ENCODE measurements around the gene ADGRF3. TPM values are rescaled to one million over a fixed set of nuclear protein-coding genes. Genes with fewer than 3 reads are reported as not detected.

The ADGRF3 gene
- total RNA-seq, 1 donor from 2014 or later, result 0.04 TPM

- Mint-ChIP-seq H3K4me1 (peaks cover 23% of the 10 kb centered on the region), H3K4me3 (no peak overlapping the region), H3K27ac (no peak overlapping the region), H3K9me3 (no peaks in the 10 kb centered on the region), H3K36me3 (peaks cover 19% of the 10 kb centered on the region), H3K27me3 (ENCODE audit: insufficient read depth, low read depth) (peaks cover 5% of the 10 kb centered on the region)
- H3K4me3 ChIP-seq, result no peak overlapping the region
- no peak overlapping the region for H2AFZ ChIP-seq (replicated peaks)
- peaks cover 95% of the 10 kb centered on the region for H3K79me2 ChIP-seq (ENCODE audit: low read depth)
- H3K4me1 ChIP-seq, result peaks cover 19% of the 10 kb centered on the region
- no peak overlapping the region for H3K27ac ChIP-seq
- peaks cover 20% of the 10 kb centered on the region for H4K20me1 ChIP-seq (ENCODE audit: low read depth)
- no peak for DNase-seq (ENCODE audit: low spot score)
- no peaks in the 10 kb centered on the region for H3K36me3 ChIP-seq
- H3K4me2 ChIP-seq, result no peak overlapping the region
- peaks cover 8% of the 10 kb centered on the region for H3F3A ChIP-seq (ENCODE audit: low read depth)
- H3K9ac ChIP-seq, result no peak overlapping the region
- H3K27me3 ChIP-seq, result no peaks in the 10 kb centered on the region
- TF ChIP-seq CTCF (IDR thresholded peaks at IDR 0.05), result no peak
- no peak for TF ChIP-seq EZH2 (IDR thresholded peaks at IDR 0.05)
- TF ChIP-seq EZH2phosphoT487 (IDR thresholded peaks at IDR 0.05), result no peak
- no peaks in the 10 kb centered on the region for H3K9me3 ChIP-seq (ENCODE audit: low read depth)
These were observed 3.1 kb upstream of the ADGRF3 start for GRCh38 chr2:26349690-26350089.

GRCh38 chr2:26347286-26347865, 787 bp upstream of the ADGRF3 start:
- no peak overlapping the region for H3K27ac ChIP-seq
- H3K27me3 ChIP-seq, result no peaks in the 10 kb centered on the region
- peaks cover 14% of the 10 kb centered on the region for H3K36me3 Mint-ChIP-seq

GRCh38 chr2:26345545-26346453, 790 bp downstream of the ADGRF3 start, which contains the start of gene SELENOI:
SELENOI (plus strand) TSS chr2:26346143; CDS start chr2:26346233, 90 bp downstream.
- Histone ChIP-seq H3K9ac (peak within 1 kb of the TSS; percentile 83), H3K36me3 (no peaks in the 10 kb centered on the region), H3K4me3 (peak within 1 kb of the TSS; percentile 90), H4K20me1 (ENCODE audit: low read depth) (peaks cover 15% of the 10 kb centered on the region), H3K4me2 (peak within 1 kb of the TSS; percentile 93), H3F3A (ENCODE audit: low read depth) (peaks cover 8% of the 10 kb centered on the region), H3K27me3 (no peaks in the 10 kb centered on the region), H2AFZ (replicated peaks) (peak within 1 kb of the TSS; percentile 78), H3K27ac (peak within 1 kb of the TSS; percentile 92), H3K9me3 (ENCODE audit: low read depth) (no peaks in the 10 kb centered on the region), H3K4me1 (peaks cover 24% of the 10 kb centered on the region), H3K79me2 (ENCODE audit: low read depth) (peaks cover 68% of the 10 kb centered on the region)
- peaks cover 28% of the 10 kb centered on the region for H3K4me1 Mint-ChIP-seq
- peak within 1 kb of the TSS; percentile 100 for H3K27ac Mint-ChIP-seq
- peak; percentile 100 for DNase-seq (ENCODE audit: low spot score)
- H3K9me3 Mint-ChIP-seq, result no peaks in the 10 kb centered on the region
- H3K27me3 Mint-ChIP-seq (ENCODE audit: insufficient read depth, low read depth), result peaks cover 5% of the 10 kb centered on the region
- H3K4me3 Mint-ChIP-seq, result peak within 1 kb of the TSS; percentile 100
- TF ChIP-seq EZH2 (IDR thresholded peaks at IDR 0.05), result no peak
- TF ChIP-seq CTCF (IDR thresholded peaks at IDR 0.05), result no peak
- no peak for TF ChIP-seq EZH2phosphoT487 (IDR thresholded peaks at IDR 0.05)
- peaks cover 8% of the 10 kb centered on the region for H3K36me3 Mint-ChIP-seq

More at GRCh38 chr2:26347286-26347865, 787 bp upstream of the ADGRF3 start:
- H3K4me1 Mint-ChIP-seq, result peaks cover 28% of the 10 kb centered on the region
- Histone ChIP-seq H3K9ac (peak overlapping the region; percentile 71), H3K4me3 (peak overlapping the region; percentile 90), H3K79me2 (ENCODE audit: low read depth) (peaks cover 84% of the 10 kb centered on the region), H3K4me2 (peak overlapping the region; percentile 93), H3K36me3 (no peaks in the 10 kb centered on the region), H3F3A (ENCODE audit: low read depth) (peaks cover 8% of the 10 kb centered on the region), H3K4me1 (peaks cover 24% of the 10 kb centered on the region), H4K20me1 (ENCODE audit: low read depth) (peaks cover 15% of the 10 kb centered on the region), H2AFZ (replicated peaks) (no peak overlapping the region), H3K9me3 (ENCODE audit: low read depth) (no peaks in the 10 kb centered on the region)
- H3K9me3 Mint-ChIP-seq, result no peaks in the 10 kb centered on the region
- no peak for DNase-seq (ENCODE audit: low spot score)
- peak overlapping the region; percentile 100 for H3K4me3 Mint-ChIP-seq
- TF ChIP-seq EZH2phosphoT487 (IDR thresholded peaks at IDR 0.05) (no peak), CTCF (IDR thresholded peaks at IDR 0.05) (no peak), EZH2 (IDR thresholded peaks at IDR 0.05) (no peak)
- H3K27me3 Mint-ChIP-seq (ENCODE audit: insufficient read depth, low read depth), result peaks cover 5% of the 10 kb centered on the region
- H3K27ac Mint-ChIP-seq, result peak overlapping the region; percentile 95
